ENCODE data around the gene LITAF. TPM values are rescaled to one million over a fixed set of nuclear protein-coding genes. Genes with fewer than 3 reads are reported as not detected.

The LITAF gene
- total and polyA plus RNA-seq, 2 of the 4 experiments (the other 2 are of a cell fraction), result 113 to 206 TPM

Other genes with a start within 250 kb of the LITAF start
- 3.2 and 5.8 TPM in 2 replicates for gene RMI2, start 241.5 kb downstream of the LITAF start, total RNA-seq (2012; rRNA removed)
- 4.0 and 5.6 TPM in 2 replicates for gene RMI2, start 241.5 kb downstream of the LITAF start, polyA plus RNA-seq (2012; rRNA removed)
- gene SNN, start 81.5 kb upstream of the LITAF start, total RNA-seq (2012; rRNA removed), result 8.6 and 10.0 TPM in 2 replicates
- 11.8 and 13.0 TPM in 2 replicates for gene SNN, start 81.5 kb upstream of the LITAF start, polyA plus RNA-seq (2012; rRNA removed)
- 23.9 and 25.3 TPM in 2 replicates for gene TXNDC11, start 155.9 kb upstream of the LITAF start, total RNA-seq (2012; rRNA removed)
- gene TXNDC11, start 155.9 kb upstream of the LITAF start, polyA plus RNA-seq (2012; rRNA removed), result 42.9 and 50.0 TPM in 2 replicates
- 22.2 and 33.3 TPM in 2 replicates for gene ZC3H7A, start 210.3 kb upstream of the LITAF start, total RNA-seq (2012; rRNA removed)
- gene ZC3H7A, start 210.3 kb upstream of the LITAF start, polyA plus RNA-seq (2012; rRNA removed), result 48.3 and 53.9 TPM in 2 replicates